Ishikawa (cell line): ENCODE measurements around the gene TTC14.

Experiments
- CEBPB ChIP-seq: IDR thresholded peaks from 2 replicates; pipeline ENCODE4 v1.6.1; 2012
- CREB1 ChIP-seq: IDR thresholded peaks from 2 replicates; pipeline ENCODE4 v1.6.1; 2012; ENCODE audit warnings: low read depth
- EGR1 ChIP-seq: IDR thresholded peaks from 2 replicates; pipeline ENCODE4 v1.6.1; 2012
- EP300 ChIP-seq: IDR thresholded peaks from 2 replicates; pipeline ENCODE4 v1.6.1; 2012; ENCODE audit warnings: borderline replicate concordance
- FOXM1 ChIP-seq: IDR thresholded peaks from 2 replicates; pipeline ENCODE4 v1.6.1; 2012; ENCODE audit warnings: low read depth, borderline replicate concordance
- MAX ChIP-seq: IDR thresholded peaks from 2 replicates; pipeline ENCODE4 v1.6.1; 2012
- NFIC ChIP-seq: IDR thresholded peaks from 2 replicates; pipeline ENCODE4 v1.6.1; 2012
- RAD21 ChIP-seq: IDR thresholded peaks from 2 replicates; pipeline ENCODE4 v1.6.1; 2012; ENCODE audit warnings: low read depth
- REST ChIP-seq: IDR thresholded peaks from 2 replicates; pipeline ENCODE4 v1.6.1; 2012; ENCODE audit warnings: low read depth, mild to moderate bottlenecking
- TAF1 ChIP-seq: IDR thresholded peaks from 2 replicates; pipeline ENCODE4 v1.6.1; 2012; ENCODE audit warnings: low read depth, mild to moderate bottlenecking
- TCF12 ChIP-seq: IDR thresholded peaks from 2 replicates; pipeline ENCODE4 v1.6.1; 2012; ENCODE audit warnings: low read depth
- TEAD4 ChIP-seq: IDR thresholded peaks from 2 replicates; pipeline ENCODE4 v1.6.1; 2012
- USF1 ChIP-seq: IDR thresholded peaks from 2 replicates; pipeline ENCODE4 v1.6.1; 2012
- YY1 ChIP-seq: IDR thresholded peaks from 2 replicates; pipeline ENCODE4 v1.6.1; 2012; ENCODE audit warnings: low read depth
- ZBTB7A ChIP-seq: IDR thresholded peaks from 2 replicates; pipeline ENCODE4 v1.6.1; 2012; ENCODE audit warnings: low read depth

Gene TTC14

GRCh38 chr3:180570238-180570637 is 31.7 kb upstream of the TTC14 start:
- TF ChIP-seq REST (no peak), YY1 (no peak), CEBPB (no peak), TCF12 (no peak), RAD21 (no peak), ZBTB7A (no peak), TEAD4 (no peak), USF1 (no peak), CREB1 (no peak), MAX (no peak), FOXM1 (no peak), TAF1 (no peak), EGR1 (no peak), EP300 (no peak), NFIC (no peak)

- no peak for TF ChIP-seq TAF1
- TF ChIP-seq RAD21: no peak
- no peak for TF ChIP-seq ZBTB7A
- TF ChIP-seq CEBPB: no peak
- TF ChIP-seq REST: no peak
- TF ChIP-seq TEAD4: no peak
- TF ChIP-seq NFIC: no peak
- TF ChIP-seq USF1: no peak
- TF ChIP-seq FOXM1: no peak
- no peak for TF ChIP-seq EGR1
- no peak for TF ChIP-seq TCF12
These were observed 29.9 kb upstream of the TTC14 start for GRCh38 chr3:180571831-180572598.

- TF ChIP-seq TAF1: no peak
- TF ChIP-seq FOXM1: no peak
- no peak for TF ChIP-seq USF1
- TF ChIP-seq YY1: no peak
- TF ChIP-seq CREB1: no peak
- TF ChIP-seq MAX: no peak
- TF ChIP-seq REST: no peak
- TF ChIP-seq NFIC: no peak
- TF ChIP-seq ZBTB7A: no peak
- no peak for TF ChIP-seq RAD21
- TF ChIP-seq CEBPB: no peak
- TF ChIP-seq TCF12: no peak
- TF ChIP-seq EGR1: no peak
- no peak for TF ChIP-seq TEAD4
- no peak for TF ChIP-seq EP300
These were observed 26.4 kb upstream of the TTC14 start for GRCh38 chr3:180575571-180575970.

GRCh38 chr3:180580934-180581333 is 21.0 kb upstream of the TTC14 start:
- TF ChIP-seq MAX (no peak), TCF12 (no peak), ZBTB7A (no peak), TEAD4 (no peak), EP300 (no peak)
